ENCODE results near the gene PKD2L2. TPM values are rescaled to one million over a fixed set of nuclear protein-coding genes. Genes with fewer than 3 reads are reported as not detected.
"Not testable (repeated sequence)": the region's sequence is repeated elsewhere in the genome, so short reads cannot be mapped to it uniquely, and the experiment has no call there.

The PKD2L2 gene
- total RNA-seq: not detected in 2 replicates

DNA sequence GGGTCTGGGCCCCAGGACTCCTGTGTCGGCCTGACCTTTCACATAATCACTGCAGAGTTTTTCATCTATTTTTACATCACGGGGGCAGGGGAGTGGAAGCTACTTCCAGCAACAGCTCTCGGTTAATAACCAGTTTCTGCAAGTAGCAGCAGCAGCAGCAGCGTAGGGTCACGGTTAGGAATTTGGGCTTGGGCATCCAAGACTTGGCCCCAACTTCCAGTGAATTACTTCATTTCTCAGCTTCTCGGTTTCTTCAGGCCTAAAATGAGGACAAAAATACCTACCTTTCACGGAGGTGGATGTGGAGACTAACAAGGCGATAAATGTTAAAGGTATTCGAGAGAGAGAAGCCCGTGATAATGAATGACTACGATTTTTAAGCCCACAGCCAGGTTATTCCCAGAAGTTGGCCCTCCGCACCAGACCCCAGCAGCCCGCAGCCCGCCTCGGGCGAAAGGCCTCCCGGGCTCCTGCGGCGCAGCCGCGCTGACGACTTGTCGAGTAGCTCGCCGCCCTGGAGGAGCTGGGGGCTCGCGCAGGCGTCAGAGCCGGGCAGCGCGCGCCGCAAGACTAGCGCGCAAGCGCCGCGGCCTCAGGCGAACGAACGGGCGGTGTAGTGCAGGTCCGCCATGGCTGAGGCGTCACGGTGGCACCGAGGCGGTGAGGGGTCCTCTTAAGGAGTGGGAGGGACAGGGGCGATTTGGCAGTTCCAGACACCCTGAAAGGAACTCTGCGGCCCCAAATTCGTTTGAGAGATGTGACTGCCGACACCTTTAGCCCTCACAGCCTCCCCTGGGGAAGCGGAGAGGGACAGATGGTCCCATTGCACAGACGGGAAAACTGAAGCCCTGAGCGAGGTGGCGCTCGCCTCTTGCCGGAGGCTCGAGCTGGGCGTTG lies at the start of gene PKD2L2:
TSS of gene PKD2L2 (plus strand) at position 595 of the 897 bp plus-strand sequence. CDS start at position 630, 35 bp downstream.
- intact Hi-C loops (cut with micrococcal nuclease): loop anchor here (1.0 to 2.0 kb wide), 3 partner anchors 135 to 244 kb away; partner anchors contain the start of gene HNRNPA0

DNA sequence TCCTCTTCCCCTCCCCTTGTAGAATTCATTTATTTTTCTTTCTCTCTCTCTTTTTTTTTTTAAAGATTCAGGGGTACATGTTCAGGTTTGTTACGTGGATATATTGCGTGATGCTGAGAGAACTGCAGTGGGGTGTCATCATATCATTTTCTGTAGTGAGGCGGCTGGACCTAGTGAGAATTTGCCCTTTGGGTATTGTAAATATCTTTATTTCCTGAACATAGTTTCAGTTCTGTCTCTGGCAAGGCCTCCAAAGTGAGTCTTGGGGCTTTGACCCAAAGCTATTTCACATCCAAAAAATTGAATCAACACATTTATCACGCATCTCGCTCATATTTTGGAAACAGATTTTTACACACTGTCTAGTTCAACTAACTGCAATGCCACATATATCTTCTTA lies 47.0 kb upstream of the PKD2L2 start:
- intact Hi-C loops (cut with micrococcal nuclease): no loop called here

GRCh38 chr5:137843676-137844299 lies 45.5 kb upstream of the PKD2L2 start:
- intact Hi-C loops (cut with micrococcal nuclease): no loop called here

- intact Hi-C loops (cut with micrococcal nuclease): no loop called here
Observed at GRCh38 chr5:137845472-137845871, 43.8 kb upstream of the PKD2L2 start.

- intact Hi-C loops (cut with micrococcal nuclease): no loop called here
Observed at GRCh38 chr5:137847687-137848086, 41.6 kb upstream of the PKD2L2 start.

DNA sequence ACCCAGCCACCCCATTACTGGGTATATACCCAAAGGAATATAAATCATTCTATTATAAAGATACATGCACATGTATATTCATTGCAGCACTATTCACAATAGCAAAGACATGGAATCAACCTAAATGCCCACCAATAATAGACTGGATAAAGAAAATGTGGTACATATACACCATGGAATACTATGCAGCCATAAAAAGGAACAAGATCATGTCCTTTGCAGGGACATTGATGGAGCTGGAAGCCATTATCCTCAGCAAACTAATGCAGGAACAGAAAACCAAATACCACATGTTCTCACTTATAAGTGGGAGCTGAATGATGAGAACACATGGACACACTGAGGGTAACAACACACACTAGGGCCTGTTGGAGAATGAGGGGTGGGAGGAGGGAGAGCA lies 36.1 kb upstream of the PKD2L2 start:
- intact Hi-C loops (cut with micrococcal nuclease): not testable (repeated sequence)

DNA sequence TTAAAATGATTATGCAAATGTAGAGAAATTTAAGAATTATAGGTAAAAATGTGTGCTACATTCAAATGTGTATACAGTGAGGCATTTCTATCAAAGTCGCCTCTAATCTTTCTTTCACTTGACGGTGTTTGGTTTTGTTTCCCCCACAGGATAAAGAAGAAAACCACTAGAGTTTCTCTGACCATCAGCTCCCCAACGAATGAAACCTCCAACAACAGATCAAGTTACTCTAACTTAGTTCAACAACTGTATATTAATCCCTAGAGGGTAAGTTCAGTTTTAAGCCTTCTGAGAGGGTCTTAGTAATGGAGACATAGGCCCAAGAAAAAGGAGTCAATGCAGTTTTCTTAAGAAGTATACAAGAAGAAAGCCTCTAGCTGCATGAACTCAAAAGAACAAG lies 33.1 kb upstream of the PKD2L2 start:
- intact Hi-C loops (cut with micrococcal nuclease): no loop called here

DNA sequence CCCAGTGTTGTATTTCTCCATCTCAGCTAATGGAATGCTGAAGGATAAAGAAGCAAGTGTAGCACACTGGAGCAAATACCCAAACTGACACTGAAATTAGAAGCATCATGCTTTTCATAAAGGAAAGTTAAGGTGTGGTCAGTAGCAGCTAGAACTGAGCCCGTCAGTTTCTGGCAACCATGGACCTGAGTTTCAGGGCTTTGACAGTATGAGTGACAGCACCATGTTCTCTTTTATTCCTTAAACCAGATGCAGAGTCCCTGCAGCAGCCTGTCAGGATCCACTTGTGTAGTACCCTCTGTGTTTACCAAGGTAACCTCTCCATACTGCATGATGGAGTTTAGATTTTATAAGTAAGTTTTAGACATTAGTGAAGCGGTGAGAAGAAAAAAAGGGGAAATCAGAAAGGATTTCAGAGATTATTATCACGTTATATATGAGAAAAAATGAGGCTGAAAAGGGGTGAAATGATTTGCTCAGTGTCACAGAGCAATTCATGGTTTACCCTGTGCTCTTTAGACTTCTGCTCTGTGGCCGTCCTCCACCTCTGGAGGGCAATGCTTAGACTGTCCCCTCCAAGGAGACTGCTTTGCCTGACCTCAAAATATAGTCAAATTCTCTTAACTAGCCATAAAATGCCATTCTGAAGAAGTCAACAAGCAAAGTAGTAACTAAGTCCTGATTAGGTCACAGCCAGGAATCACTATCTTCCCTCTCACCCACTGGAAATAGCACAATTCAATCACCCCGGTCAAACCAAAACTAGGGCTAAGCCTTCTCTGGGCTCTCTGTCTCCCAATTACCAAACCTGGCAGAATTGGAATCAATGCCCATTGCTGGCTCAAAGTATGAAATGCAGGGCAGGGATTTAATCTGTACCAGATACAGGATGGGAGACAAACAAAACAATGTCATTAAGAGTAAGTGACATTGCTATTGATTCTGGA lies 32.1 kb upstream of the PKD2L2 start:
- intact Hi-C loops (cut with micrococcal nuclease): no loop called here

DNA sequence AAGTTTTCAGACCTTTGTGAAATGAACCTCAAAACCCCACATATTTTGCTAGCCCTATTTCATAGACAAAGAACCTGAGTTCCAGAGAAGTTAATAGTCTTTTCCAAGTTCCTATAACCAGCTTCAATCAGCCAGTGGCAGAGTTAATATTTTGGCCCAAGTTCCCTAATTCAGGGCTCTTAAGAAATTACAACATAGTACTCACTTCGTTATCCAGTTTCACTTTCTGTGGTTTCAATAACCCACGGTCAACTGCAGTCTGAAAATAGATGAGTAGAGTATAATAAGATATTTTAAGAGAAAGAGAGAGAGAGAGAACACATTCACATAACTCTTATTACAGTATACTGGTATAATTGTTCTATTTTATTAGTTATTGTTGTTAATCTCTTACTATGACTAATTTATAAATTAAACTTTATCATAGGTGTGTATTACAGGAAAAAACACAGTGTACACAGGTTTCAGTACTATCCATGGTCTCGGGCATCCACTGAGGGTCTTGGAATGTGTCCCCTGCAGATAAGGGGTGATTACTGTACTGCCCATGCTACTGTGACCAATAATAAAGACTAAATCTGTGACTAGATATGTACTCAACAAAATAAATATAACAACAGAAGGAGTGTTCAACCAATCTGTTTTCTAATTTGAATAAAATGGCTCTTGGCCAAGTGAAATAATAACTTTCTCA lies 30.9 kb upstream of the PKD2L2 start:
- intact Hi-C loops (cut with micrococcal nuclease): no loop called here

DNA sequence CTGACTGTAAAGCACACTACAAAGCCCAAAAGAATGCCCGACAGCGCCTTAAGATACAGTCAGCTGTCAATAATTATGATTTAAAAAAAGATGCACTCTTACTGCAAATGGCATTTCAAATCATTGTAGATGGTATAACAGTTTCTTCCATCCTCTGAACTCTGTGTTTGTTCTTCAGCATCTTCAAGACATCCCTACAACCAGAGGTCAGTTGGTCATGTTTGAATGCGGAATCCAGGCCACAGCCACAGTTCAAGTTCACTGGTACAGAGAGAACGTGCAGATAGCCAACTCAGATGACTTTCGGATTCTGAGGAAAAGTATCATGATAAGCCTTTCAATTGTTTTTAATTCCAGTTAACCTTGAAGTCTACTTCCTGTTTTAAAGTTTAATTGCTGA lies 30.3 kb upstream of the PKD2L2 start:
- intact Hi-C loops (cut with micrococcal nuclease): no loop called here

DNA sequence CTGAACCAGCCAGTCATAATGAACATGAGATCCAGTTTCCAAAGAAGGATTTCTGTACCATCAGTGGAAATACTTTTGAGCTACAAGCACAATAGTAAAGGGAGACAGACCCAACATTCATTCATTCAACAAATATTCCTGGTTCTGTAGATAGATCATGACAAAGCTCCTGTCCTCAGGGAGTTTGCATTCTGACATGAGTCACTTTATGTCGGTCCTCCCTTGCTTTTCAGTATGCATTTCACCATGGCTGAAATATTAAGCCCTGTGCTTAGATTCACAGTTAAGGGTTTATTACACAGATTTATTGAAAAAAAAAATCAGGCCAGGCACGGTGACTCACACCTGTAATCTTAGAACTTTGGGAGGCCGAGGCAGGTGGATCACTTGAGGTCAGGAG lies 27.0 kb upstream of the PKD2L2 start:
- intact Hi-C loops (cut with micrococcal nuclease): no loop called here

- intact Hi-C loops (cut with micrococcal nuclease): not testable (repeated sequence)
Observed at GRCh38 chr5:137863653-137864052, 25.6 kb upstream of the PKD2L2 start.

GRCh38 chr5:137866541-137867388 lies 22.5 kb upstream of the PKD2L2 start:
- intact Hi-C loops (cut with micrococcal nuclease): no loop called here

GRCh38 chr5:137867664-137868063 lies 21.6 kb upstream of the PKD2L2 start, which contains the start of gene MYOT:
TSS of gene MYOT (plus strand) at chr5:137867860. CDS start at chr5:137870652, 2,792 bp downstream.
- intact Hi-C loops (cut with micrococcal nuclease): no loop called here

GRCh38 chr5:137870647-137871339 lies 18.5 kb upstream of the PKD2L2 start:
- intact Hi-C loops (cut with micrococcal nuclease): no loop called here

GRCh38 chr5:137871571-137871970 lies 17.7 kb upstream of the PKD2L2 start:
- intact Hi-C loops (cut with micrococcal nuclease): no loop called here

- intact Hi-C loops (cut with micrococcal nuclease): no loop called here
Observed at GRCh38 chr5:137872466-137872865, 16.8 kb upstream of the PKD2L2 start.

DNA sequence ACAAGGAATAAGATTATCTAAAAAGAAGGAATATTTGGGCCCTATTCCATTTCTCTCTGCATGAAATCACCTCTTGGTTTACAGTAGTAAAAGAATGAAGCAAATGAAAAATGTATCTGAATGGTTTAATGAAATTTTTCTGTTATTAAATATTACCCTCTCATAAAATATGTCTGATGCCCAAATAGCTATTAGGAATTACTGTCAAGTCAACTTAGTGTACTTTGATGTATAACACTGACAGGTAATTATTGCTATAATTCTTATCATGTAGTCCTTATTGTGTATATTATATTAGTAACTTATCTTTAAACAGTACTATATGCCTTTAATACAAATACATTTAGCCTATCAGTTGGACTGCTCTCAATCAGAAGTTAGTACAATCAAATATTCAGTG lies 13.2 kb upstream of the PKD2L2 start:
- intact Hi-C loops (cut with micrococcal nuclease): no loop called here

DNA sequence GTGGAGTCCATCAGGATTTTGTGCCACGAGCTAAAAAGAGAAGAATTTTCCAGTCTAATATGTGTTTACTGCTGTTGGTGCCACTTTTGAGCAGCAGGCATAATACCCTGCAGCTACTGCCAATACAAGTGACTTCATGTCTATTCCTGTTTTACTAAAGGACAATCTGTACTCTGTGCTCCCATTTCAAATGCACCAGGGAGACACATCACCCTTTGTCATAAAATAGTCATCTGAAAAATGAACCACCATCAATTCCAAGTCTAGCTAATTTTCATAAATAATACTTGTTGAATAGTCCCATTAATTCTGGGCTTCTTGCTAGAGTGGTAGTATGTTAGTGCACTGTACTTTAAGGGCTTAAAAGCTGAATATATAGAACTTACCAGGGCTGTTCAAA lies 8.9 kb upstream of the PKD2L2 start:
- intact Hi-C loops (cut with micrococcal nuclease): no loop called here
